Measurements from ENCODE around the gene FFAR1.

DNA sequence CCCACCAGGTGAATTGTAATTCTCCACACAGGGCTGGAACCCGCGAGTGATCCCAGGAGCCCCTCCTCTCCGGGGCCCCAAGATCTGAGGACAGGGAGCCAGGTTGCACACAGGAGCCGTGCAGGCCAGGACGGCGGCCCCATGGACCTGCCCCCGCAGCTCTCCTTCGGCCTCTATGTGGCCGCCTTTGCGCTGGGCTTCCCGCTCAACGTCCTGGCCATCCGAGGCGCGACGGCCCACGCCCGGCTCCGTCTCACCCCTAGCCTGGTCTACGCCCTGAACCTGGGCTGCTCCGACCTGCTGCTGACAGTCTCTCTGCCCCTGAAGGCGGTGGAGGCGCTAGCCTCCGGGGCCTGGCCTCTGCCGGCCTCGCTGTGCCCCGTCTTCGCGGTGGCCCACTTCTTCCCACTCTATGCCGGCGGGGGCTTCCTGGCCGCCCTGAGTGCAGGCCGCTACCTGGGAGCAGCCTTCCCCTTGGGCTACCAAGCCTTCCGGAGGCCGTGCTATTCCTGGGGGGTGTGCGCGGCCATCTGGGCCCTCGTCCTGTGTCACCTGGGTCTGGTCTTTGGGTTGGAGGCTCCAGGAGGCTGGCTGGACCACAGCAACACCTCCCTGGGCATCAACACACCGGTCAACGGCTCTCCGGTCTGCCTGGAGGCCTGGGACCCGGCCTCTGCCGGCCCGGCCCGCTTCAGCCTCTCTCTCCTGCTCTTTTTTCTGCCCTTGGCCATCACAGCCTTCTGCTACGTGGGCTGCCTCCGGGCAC, 3.9 kb downstream of the FFAR1 start:
- no peak for TF ChIP-seq POLR2A (IDR thresholded peaks at IDR 0.05)
- TF ChIP-seq, protein P1, sequence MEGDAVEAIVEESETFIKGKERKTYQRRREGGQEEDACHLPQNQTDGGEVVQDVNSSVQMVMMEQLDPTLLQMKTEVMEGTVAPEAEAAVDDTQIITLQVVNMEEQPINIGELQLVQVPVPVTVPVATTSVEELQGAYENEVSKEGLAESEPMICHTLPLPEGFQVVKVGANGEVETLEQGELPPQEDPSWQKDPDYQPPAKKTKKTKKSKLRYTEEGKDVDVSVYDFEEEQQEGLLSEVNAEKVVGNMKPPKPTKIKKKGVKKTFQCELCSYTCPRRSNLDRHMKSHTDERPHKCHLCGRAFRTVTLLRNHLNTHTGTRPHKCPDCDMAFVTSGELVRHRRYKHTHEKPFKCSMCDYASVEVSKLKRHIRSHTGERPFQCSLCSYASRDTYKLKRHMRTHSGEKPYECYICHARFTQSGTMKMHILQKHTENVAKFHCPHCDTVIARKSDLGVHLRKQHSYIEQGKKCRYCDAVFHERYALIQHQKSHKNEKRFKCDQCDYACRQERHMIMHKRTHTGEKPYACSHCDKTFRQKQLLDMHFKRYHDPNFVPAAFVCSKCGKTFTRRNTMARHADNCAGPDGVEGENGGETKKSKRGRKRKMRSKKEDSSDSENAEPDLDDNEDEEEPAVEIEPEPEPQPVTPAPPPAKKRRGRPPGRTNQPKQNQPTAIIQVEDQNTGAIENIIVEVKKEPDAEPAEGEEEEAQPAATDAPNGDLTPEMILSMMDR (IDR thresholded peaks at IDR 0.05): no peak

Measured in testis (tissue), 2 donors.